PC-9 (cell line): ENCODE results near the gene MBD4. TPM values are rescaled to one million over a fixed set of nuclear protein-coding genes. Genes with fewer than 3 reads are reported as not detected.

Source experiments
- BruUV-seq: library from RNA; stranded (reverse); fragments of 400-500 nt; replicated peaks from 2 replicates; lab custom pipeline; 2021; lab: Mats Ljungman, UMichigan
- CTCF ChIA-PET: fragments of 300-600 bp; sonication (Branson Sonifier 250); formaldehyde crosslinking; loops from one replicate; lab custom pipeline; 2022; ENCODE audit warnings: antibody characterized with exemption; lab: Charles Lee
- POLR2A ChIA-PET: fragments of 300-600 bp; sonication (Branson Sonifier 250); formaldehyde crosslinking; loops from one replicate; lab custom pipeline; 2022; ENCODE audit warnings: antibody characterized with exemption; ENCODE audit not compliant: unreplicated experiment; lab: Charles Lee
- DNase-seq, 2 experiments: peaks; one replicate each; pipeline versions ENCODE4 v3.0.0 to v3.0.0-alpha.2; 2015 to 2022; ENCODE audit warnings: mixed read lengths in 1 of 2
- H2AFZ ChIP-seq: fragments of 200-600 bp; sonication (generic); 2 replicates; pipeline ENCODE4 v1.8.1; 2017; ENCODE audit warnings: antibody characterized with exemption
- H3F3A ChIP-seq: fragments of 200-600 bp; sonication (generic); 2 replicates; pipeline ENCODE4 v1.8.1; 2017; ENCODE audit warnings: antibody characterized with exemption, mild to moderate bottlenecking, low read depth; ENCODE audit not compliant: insufficient read depth
- H3K27ac ChIP-seq: fragments of 200-600 bp; sonication (generic); 2 replicates; pipeline ENCODE4 v1.6.1; 2016; ENCODE audit warnings: mixed run types
- H3K27me3 ChIP-seq: fragments of 200-600 bp; sonication (generic); 2 replicates; pipeline ENCODE4 v1.6.1; 2016; ENCODE audit warnings: low read depth, mixed run types; ENCODE audit not compliant: insufficient read depth
- H3K36me3 ChIP-seq: fragments of 200-600 bp; sonication (generic); 2 replicates; pipeline ENCODE4 v1.6.1; 2016; ENCODE audit warnings: low read depth, mixed run types
- H3K4me1 ChIP-seq: fragments of 200-600 bp; sonication (generic); replicated peaks from 2 replicates; pipeline ENCODE4 v1.6.1; 2016; ENCODE audit warnings: mixed run types; ENCODE audit not compliant: insufficient read depth
- H3K4me2 ChIP-seq: fragments of 200-600 bp; sonication (generic); 2 replicates; pipeline ENCODE4 v1.6.1; 2017; ENCODE audit warnings: mixed run types
- H3K4me3 ChIP-seq: fragments of 200-600 bp; sonication (generic); 2 replicates; pipeline ENCODE4 v1.6.1; 2016; ENCODE audit warnings: mixed run types
- H3K79me2 ChIP-seq: fragments of 200-600 bp; sonication (generic); 2 replicates; pipeline ENCODE4 v1.6.1; 2017; ENCODE audit warnings: low read depth, mixed run types
- H3K9me2 ChIP-seq: fragments of 200-600 bp; sonication (generic); 2 replicates; pipeline ENCODE4 v1.8.1; 2017; ENCODE audit warnings: mild to moderate bottlenecking; ENCODE audit not compliant: insufficient read depth
- H3K9me3 ChIP-seq: fragments of 200-600 bp; sonication (generic); 2 replicates; pipeline ENCODE4 v1.8.1; 2016; ENCODE audit warnings: low read depth; ENCODE audit not compliant: insufficient read depth
- H4K20me1 ChIP-seq: fragments of 200-600 bp; sonication (generic); 2 replicates; pipeline ENCODE4 v1.8.1; 2017; ENCODE audit not compliant: insufficient read depth
- EZH2 ChIP-seq: fragments of 200-600 bp; sonication (generic); IDR thresholded peaks from 2 replicates; pipeline ENCODE4 v1.8.0; 2017; ENCODE audit warnings: antibody characterized with exemption, low read depth
- intact Hi-C: fragments of 100-400 bp; cut with micrococcal nuclease; formaldehyde crosslinking; loops from one replicate; pipeline ENCODE4 v1.10.0; 2022; ENCODE audit not compliant: unreplicated experiment
- total RNA-seq: library from RNA; stranded (reverse); gene quantifications from 2 replicates; pipeline ENCODE4 v1.2.3, GENCODE V29; 2021
- TF ChIP-seq, protein P1 (sequence below): fragments of 200-600 bp; sonication (generic); conservative IDR thresholded peaks from 2 replicates; pipeline ENCODE4 v1.6.1; 2017; ENCODE audit warnings: mixed run types, antibody characterized with exemption, mild to moderate bottlenecking, moderate library complexity

MBD4 gene
- total RNA-seq, 1 experiment from 2014 or later = 48.6 TPM

DNA sequence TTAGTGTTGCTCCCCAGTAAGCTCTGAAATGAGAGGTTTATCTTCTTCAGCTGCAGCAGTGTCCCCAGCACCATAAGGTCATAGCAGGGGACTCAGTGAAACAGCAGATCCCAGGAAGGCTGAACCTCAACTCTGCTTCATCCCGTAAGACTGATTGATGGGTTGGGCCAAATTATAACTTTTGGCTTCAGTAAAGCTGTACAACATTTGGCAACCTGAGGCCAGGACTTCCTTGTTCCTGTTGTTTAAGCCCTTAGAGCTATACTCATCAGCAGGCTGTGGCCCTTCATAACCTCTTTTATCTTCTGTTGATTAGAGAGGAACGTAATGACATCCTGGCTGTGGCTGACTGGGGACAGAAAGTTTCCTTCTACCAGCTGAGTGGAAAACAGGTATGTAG is 29.3 kb upstream of the MBD4 start:
- no TSS peak for BruUV-seq
- no peaks in the 10 kb centered on the region for H3K79me2 ChIP-seq
- H3F3A ChIP-seq = 0 out of 2 replicates have a peak, but pooled peaks cover 6% of the 10 kb centered on the region
- no peak overlapping the region for H3K4me2 ChIP-seq
- no peaks in the 10 kb centered on the region; the same call in 1 of the 2 replicates for H3K4me1 ChIP-seq
- POLR2A ChIA-PET = interaction anchor here (0.7 kb wide), 1 partner anchor 46 kb away, joined by 4 read pairs; no protein-coding TSS in a partner anchor
- no peaks in the 10 kb centered on the region for H3K9me3 ChIP-seq
- intact Hi-C loops = no loop called here
- H3K36me3 ChIP-seq = 0 out of 2 replicates have a peak, but pooled peaks cover 4% of the 10 kb centered on the region
- H3K9me2 ChIP-seq = no peaks in the 10 kb centered on the region
- no peak overlapping the region for H3K4me3 ChIP-seq
- CTCF ChIA-PET = interaction anchor here (0.6 kb wide), 1 partner anchor 25 kb away, joined by 5 read pairs; no protein-coding TSS in a partner anchor
- no peak overlapping the region for H2AFZ ChIP-seq
- DNase-seq = peak in 1 of 2 experiments; percentile 63
- TF ChIP-seq, protein P1, sequence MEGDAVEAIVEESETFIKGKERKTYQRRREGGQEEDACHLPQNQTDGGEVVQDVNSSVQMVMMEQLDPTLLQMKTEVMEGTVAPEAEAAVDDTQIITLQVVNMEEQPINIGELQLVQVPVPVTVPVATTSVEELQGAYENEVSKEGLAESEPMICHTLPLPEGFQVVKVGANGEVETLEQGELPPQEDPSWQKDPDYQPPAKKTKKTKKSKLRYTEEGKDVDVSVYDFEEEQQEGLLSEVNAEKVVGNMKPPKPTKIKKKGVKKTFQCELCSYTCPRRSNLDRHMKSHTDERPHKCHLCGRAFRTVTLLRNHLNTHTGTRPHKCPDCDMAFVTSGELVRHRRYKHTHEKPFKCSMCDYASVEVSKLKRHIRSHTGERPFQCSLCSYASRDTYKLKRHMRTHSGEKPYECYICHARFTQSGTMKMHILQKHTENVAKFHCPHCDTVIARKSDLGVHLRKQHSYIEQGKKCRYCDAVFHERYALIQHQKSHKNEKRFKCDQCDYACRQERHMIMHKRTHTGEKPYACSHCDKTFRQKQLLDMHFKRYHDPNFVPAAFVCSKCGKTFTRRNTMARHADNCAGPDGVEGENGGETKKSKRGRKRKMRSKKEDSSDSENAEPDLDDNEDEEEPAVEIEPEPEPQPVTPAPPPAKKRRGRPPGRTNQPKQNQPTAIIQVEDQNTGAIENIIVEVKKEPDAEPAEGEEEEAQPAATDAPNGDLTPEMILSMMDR = no peak
- no peak for TF ChIP-seq EZH2
- H3K27me3 ChIP-seq = no peaks in the 10 kb centered on the region
- no peaks in the 10 kb centered on the region for H4K20me1 ChIP-seq
- H3K27ac ChIP-seq = no peak overlapping the region

DNA sequence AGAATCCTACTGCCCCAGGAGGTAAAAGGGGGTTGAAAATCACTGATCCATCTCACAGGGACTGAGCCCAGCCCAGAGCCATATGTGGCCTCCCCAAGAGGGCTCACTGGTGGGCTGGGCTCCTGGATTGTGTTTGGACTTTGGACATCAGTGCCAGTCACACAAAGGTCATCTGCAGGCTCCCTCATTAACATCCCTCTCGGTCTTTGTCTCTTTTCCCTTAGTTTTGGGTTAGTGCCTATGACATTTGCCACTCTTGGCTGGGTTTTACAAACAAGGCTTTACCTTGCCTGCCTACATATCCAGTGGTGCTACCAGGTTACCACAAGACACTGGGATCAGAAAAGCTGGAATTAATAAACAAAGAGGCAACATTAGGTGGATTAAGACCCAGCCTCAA is 28.2 kb upstream of the MBD4 start:
- TF ChIP-seq EZH2 = no peak
- TF ChIP-seq, protein P1 = no peak
- Histone ChIP-seq H3K27me3 (no peaks in the 10 kb centered on the region), H3F3A (peaks cover 7% of the 10 kb centered on the region; the same call in 1 of the 2 replicates), H3K9me3 (no peaks in the 10 kb centered on the region), H3K4me1 (peaks cover 2% of the 10 kb centered on the region; the same call in 1 of the 2 replicates), H2AFZ (no peak overlapping the region), H3K27ac (no peak overlapping the region), H3K36me3 (0 out of 2 replicates have a peak, but pooled peaks cover 4% of the 10 kb centered on the region), H3K79me2 (no peaks in the 10 kb centered on the region), H3K9me2 (no peaks in the 10 kb centered on the region), H4K20me1 (no peaks in the 10 kb centered on the region), H3K4me2 (no peak overlapping the region), H3K4me3 (no peak overlapping the region)
- intact Hi-C loops = no loop called here
- no TSS peak for BruUV-seq
- DNase-seq = no peak
- ChIA-PET POLR2A (no interaction called here), CTCF (no interaction called here)

DNA sequence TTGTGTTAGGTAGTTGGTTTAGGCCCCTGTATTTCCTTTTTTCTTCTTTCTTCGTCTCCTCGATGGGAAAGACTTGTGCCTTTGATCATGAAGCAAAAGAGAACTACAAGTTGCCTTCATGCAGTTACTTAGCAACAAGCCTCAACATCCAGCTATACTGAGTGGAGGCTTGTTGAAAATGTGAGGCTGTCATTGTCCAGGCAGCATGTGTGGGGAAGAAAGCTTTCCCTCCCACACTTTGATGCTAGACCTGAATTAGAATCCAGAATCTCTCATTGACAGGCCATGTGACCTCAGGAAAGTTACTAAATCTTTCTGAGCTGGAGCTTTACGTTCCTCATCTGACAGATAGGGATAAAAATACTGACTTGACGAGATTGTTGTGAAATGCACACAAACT is 24.0 kb upstream of the MBD4 start:
- no peaks in the 10 kb centered on the region for H3K79me2 ChIP-seq
- H3K4me1 ChIP-seq = peaks cover 33% of the 10 kb centered on the region
- DNase-seq = no peak
- ChIA-PET CTCF (no interaction called here), POLR2A (no interaction called here)
- no peaks in the 10 kb centered on the region for H3K9me3 ChIP-seq
- no peak overlapping the region for H2AFZ ChIP-seq
- TF ChIP-seq, protein P1 = no peak
- TF ChIP-seq EZH2 = no peak
- H3K4me3 ChIP-seq = no peak overlapping the region
- BruUV-seq = no TSS peak
- H3K27ac ChIP-seq = no peak overlapping the region
- no peaks in the 10 kb centered on the region for H3K9me2 ChIP-seq
- H3F3A ChIP-seq = peaks cover 31% of the 10 kb centered on the region
- intact Hi-C loops = no loop called here
- H3K27me3 ChIP-seq = no peaks in the 10 kb centered on the region
- H3K36me3 ChIP-seq = 0 out of 2 replicates have a peak, but pooled peaks cover 4% of the 10 kb centered on the region
- no peaks in the 10 kb centered on the region for H4K20me1 ChIP-seq
- H3K4me2 ChIP-seq = no peak overlapping the region
